Duodenal mucosa (tissue), 2 donors: ENCODE measurements around the gene KPTN.
"Not testable (repeated sequence)": the region's sequence is repeated elsewhere in the genome, so short reads cannot be mapped to it uniquely, and the experiment has no call there.

Experiments
- H3K27ac ChIP-seq: one replicate; pipeline ENCODE4 v1.7.0; 2013; ENCODE audit warnings: low read depth, low read length
- H3K27me3 ChIP-seq, 2 donors: one replicate each; pipeline ENCODE4 v1.7.0; 2013; ENCODE audit warnings: low read length in 2 of 2, control low read depth in 1 of 2; ENCODE audit not compliant: insufficient read depth in 2 of 2, control insufficient read depth in 1 of 2
- H3K36me3 ChIP-seq, 2 donors: one replicate each; pipeline ENCODE4 v1.7.0; 2013; ENCODE audit warnings: low read length in 2 of 2, control low read depth in 1 of 2; ENCODE audit not compliant: insufficient read depth in 2 of 2, control insufficient read depth in 1 of 2
- H3K4me1 ChIP-seq, 2 donors: one replicate each; pipeline ENCODE4 v1.7.0; 2013; ENCODE audit warnings: low read length in 2 of 2, control low read depth in 1 of 2; ENCODE audit not compliant: insufficient read depth in 2 of 2, control insufficient read depth in 1 of 2
- H3K4me3 ChIP-seq, 2 donors: one replicate each; pipeline ENCODE4 v1.7.0; 2013; ENCODE audit warnings: low read length in 2 of 2, low read depth in 1 of 2
- H3K9ac ChIP-seq, 2 donors: one replicate each; pipeline ENCODE4 v1.7.0; 2013; ENCODE audit warnings: low read length in 2 of 2, low read depth in 1 of 2
- H3K9me3 ChIP-seq, 2 donors: one replicate each; pipeline ENCODE4 v1.7.0; 2013; ENCODE audit warnings: low read length in 2 of 2, control low read depth in 1 of 2; ENCODE audit not compliant: control insufficient read depth in 1 of 2

KPTN gene

GRCh38 chr19:47492137-47492533 lies 8.1 kb upstream of the KPTN start:
- H3K36me3 ChIP-seq, result peaks cover 28 to 76% of the 10 kb centered on the region in 2 donors

GRCh38 chr19:47491358-47492136 lies 7.5 kb upstream of the KPTN start:
- Histone ChIP-seq H3K9me3 (no peaks in the 10 kb centered on the region), H3K4me1 (peaks cover 0 to 6% of the 10 kb centered on the region in 2 donors), H3K27ac (no peak overlapping the region), H3K27me3 (no peaks in the 10 kb centered on the region), H3K36me3 (peaks cover 28 to 70% of the 10 kb centered on the region in 2 donors), H3K9ac (no peak overlapping the region), H3K4me3 (no peak overlapping the region)

More at GRCh38 chr19:47492137-47492533, 8.1 kb upstream of the KPTN start:
- no peaks in the 10 kb centered on the region for H3K9me3 ChIP-seq
- H3K4me1 ChIP-seq, result peaks cover 0 to under 1% of the 10 kb centered on the region in 2 donors
- H3K27ac ChIP-seq, result no peak overlapping the region
- no peak overlapping the region for H3K4me3 ChIP-seq
- H3K27me3 ChIP-seq, result no peaks in the 10 kb centered on the region
- no peak overlapping the region for H3K9ac ChIP-seq

GRCh38 chr19:47490847-47491246 lies 6.8 kb upstream of the KPTN start:
- no peaks in the 10 kb centered on the region for H3K27me3 ChIP-seq
- no peak overlapping the region for H3K9ac ChIP-seq
- peaks cover 0 to 9% of the 10 kb centered on the region in 2 donors for H3K4me1 ChIP-seq
- peaks cover 25 to 65% of the 10 kb centered on the region in 2 donors for H3K36me3 ChIP-seq
- H3K4me3 ChIP-seq, result no peak overlapping the region
- no peak overlapping the region for H3K27ac ChIP-seq
- no peaks in the 10 kb centered on the region for H3K9me3 ChIP-seq

GRCh38 chr19:47490031-47490430 lies 6.0 kb upstream of the KPTN start:
- Histone ChIP-seq H3K27me3 (no peaks in the 10 kb centered on the region), H3K4me3 (no peak overlapping the region), H3K4me1 (peaks cover 0 to 10% of the 10 kb centered on the region in 2 donors), H3K27ac (no peak overlapping the region), H3K9ac (no peak overlapping the region), H3K9me3 (no peaks in the 10 kb centered on the region), H3K36me3 (peaks cover 22 to 61% of the 10 kb centered on the region in 2 donors)

GRCh38 chr19:47489072-47489914 lies 5.3 kb upstream of the KPTN start:
- Histone ChIP-seq H3K27ac (no peak overlapping the region), H3K36me3 (peaks cover 22 to 56% of the 10 kb centered on the region in 2 donors), H3K4me1 (peaks cover 0 to 17% of the 10 kb centered on the region in 2 donors), H3K27me3 (no peaks in the 10 kb centered on the region), H3K4me3 (no peak overlapping the region), H3K9ac (no peak overlapping the region), H3K9me3 (no peaks in the 10 kb centered on the region)

GRCh38 chr19:47487551-47488515 lies 3.8 kb upstream of the KPTN start:
- H3K4me1 ChIP-seq, result peaks cover 6 to 21% of the 10 kb centered on the region in 2 donors
- peaks cover 15 to 45% of the 10 kb centered on the region in 2 donors for H3K36me3 ChIP-seq
- H3K27ac ChIP-seq, result no peak overlapping the region
- H3K27me3 ChIP-seq, result no peaks in the 10 kb centered on the region
- H3K9ac ChIP-seq, result no peak overlapping the region
- no peaks in the 10 kb centered on the region for H3K9me3 ChIP-seq
- H3K4me3 ChIP-seq, result no peak overlapping the region

- no peak overlapping the region for H3K9ac ChIP-seq
- H3K4me3 ChIP-seq, result no peak overlapping the region
- no peak overlapping the region for H3K27ac ChIP-seq
- H3K4me1 ChIP-seq, result peaks cover 6 to 21% of the 10 kb centered on the region in 2 donors
- no peaks in the 10 kb centered on the region for H3K9me3 ChIP-seq
- peaks cover 15 to 36% of the 10 kb centered on the region in 2 donors for H3K36me3 ChIP-seq
- H3K27me3 ChIP-seq, result no peaks in the 10 kb centered on the region
Observed at GRCh38 chr19:47486900-47487299, 2.9 kb upstream of the KPTN start.

- not testable (repeated sequence) for H3K27me3 ChIP-seq, H3K9me3 ChIP-seq, H3K9ac ChIP-seq, H3K4me3 ChIP-seq, H3K27ac ChIP-seq
- peaks cover 8 to 29% of the 10 kb centered on the region in 2 donors for H3K36me3 ChIP-seq
- H3K4me1 ChIP-seq, result peaks cover 6 to 21% of the 10 kb centered on the region in 2 donors
Observed at GRCh38 chr19:47486220-47486619, 2.2 kb upstream of the KPTN start.

GRCh38 chr19:47485210-47485609 lies 1.2 kb upstream of the KPTN start:
- Histone ChIP-seq H3K4me3 (peak overlapping the region; percentile 17 to 77), H3K36me3 (peaks cover 4 to 19% of the 10 kb centered on the region in 2 donors), H3K9ac (no peak overlapping the region), H3K4me1 (peaks cover 6 to 21% of the 10 kb centered on the region in 2 donors), H3K27ac (no peak overlapping the region), H3K9me3 (no peaks in the 10 kb centered on the region), H3K27me3 (no peaks in the 10 kb centered on the region)
